GM21528 (cell line): ENCODE data around the gene LRRC26.

Experiments
- ATAC-seq: cut with Tn5 transposase; IDR thresholded peaks from one replicate; pipeline ENCODE4 v1.9.1; 2021; ENCODE audit warnings: mild to moderate bottlenecking, moderate library complexity; ENCODE audit not compliant: unreplicated experiment, low FRiP score

LRRC26 gene, protein sequence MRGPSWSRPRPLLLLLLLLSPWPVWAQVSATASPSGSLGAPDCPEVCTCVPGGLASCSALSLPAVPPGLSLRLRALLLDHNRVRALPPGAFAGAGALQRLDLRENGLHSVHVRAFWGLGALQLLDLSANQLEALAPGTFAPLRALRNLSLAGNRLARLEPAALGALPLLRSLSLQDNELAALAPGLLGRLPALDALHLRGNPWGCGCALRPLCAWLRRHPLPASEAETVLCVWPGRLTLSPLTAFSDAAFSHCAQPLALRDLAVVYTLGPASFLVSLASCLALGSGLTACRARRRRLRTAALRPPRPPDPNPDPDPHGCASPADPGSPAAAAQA

DNA sequence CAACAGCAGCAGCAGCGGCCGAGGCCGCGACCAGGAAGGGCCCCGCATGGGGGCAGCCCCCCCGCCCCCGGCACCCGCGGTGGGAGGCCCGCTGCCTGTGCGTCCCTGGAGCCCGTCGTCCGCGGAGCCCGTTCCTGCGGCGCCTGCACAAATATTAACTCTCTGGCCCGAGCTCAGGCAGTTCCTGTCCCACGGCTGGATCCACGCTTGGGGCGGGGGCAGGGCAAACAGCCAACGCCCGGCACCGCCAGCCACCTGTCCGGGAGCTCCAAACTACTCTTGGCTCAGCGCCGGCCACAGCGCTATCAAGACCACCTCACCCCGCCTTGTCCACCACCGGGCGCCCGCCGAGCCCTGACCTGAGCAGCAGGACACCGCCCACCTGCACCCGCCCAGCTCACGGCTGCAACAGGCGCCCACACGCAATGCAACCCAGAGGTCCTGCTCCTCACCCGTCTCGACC lies at the start of gene LRRC26:
Gene LRRC26 (minus strand): TSS at position 156 of the 463 bp plus-strand sequence. CDS start 108 bp downstream, at position 48.
- no peak for ATAC-seq

- no peak for ATAC-seq
Measured at GRCh38 chr9:137218754-137219271, 49.0 kb upstream of the LRRC26 start.

GRCh38 chr9:137218212-137218753 lies 48.4 kb upstream of the LRRC26 start:
- ATAC-seq: no peak

GRCh38 chr9:137217276-137218211 lies 47.7 kb upstream of the LRRC26 start:
- no peak for ATAC-seq

DNA sequence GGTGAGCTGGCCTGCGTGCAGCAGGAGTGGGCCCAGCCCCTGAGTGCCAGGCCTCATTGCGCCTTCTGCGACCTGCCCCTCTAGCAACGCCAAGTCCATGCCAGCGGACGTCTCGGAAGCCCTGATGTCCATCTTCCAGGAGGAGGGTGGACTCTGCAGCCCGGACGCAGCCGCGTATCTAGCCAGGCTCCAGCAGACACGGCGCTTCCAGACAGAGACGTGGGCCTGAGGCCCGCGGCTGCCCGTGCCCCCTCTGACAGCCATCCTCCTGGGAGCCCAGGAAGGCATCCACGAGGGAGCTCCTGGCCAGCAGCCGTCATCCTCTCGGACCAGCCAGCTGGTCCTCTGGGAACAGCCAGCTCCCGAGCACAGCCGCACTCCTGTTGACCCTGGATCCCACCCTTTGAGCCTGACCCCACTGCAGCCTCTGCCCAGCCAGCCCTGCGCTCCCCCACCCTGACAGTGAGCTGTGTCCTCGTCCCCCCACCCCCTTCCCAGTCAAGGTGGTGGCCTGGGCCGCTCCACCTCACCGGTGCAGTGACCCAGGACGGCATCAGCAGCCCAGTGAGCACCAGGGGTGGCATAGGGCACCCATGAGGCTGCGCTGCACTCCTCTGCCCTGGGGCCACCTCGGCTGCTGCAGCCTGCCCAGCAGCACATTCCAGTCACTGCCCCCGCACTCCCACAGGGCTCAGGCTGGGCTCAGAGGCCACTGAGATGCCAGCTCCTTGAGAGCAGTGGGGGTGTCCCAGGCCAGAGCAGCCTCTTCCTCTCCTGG lies 46.5 kb upstream of the LRRC26 start:
- ATAC-seq: no peak

- no peak for ATAC-seq
Measured at GRCh38 chr9:137215196-137215986, 45.5 kb upstream of the LRRC26 start.

- no peak for ATAC-seq
Measured at GRCh38 chr9:137214620-137215019, 44.8 kb upstream of the LRRC26 start.

DNA sequence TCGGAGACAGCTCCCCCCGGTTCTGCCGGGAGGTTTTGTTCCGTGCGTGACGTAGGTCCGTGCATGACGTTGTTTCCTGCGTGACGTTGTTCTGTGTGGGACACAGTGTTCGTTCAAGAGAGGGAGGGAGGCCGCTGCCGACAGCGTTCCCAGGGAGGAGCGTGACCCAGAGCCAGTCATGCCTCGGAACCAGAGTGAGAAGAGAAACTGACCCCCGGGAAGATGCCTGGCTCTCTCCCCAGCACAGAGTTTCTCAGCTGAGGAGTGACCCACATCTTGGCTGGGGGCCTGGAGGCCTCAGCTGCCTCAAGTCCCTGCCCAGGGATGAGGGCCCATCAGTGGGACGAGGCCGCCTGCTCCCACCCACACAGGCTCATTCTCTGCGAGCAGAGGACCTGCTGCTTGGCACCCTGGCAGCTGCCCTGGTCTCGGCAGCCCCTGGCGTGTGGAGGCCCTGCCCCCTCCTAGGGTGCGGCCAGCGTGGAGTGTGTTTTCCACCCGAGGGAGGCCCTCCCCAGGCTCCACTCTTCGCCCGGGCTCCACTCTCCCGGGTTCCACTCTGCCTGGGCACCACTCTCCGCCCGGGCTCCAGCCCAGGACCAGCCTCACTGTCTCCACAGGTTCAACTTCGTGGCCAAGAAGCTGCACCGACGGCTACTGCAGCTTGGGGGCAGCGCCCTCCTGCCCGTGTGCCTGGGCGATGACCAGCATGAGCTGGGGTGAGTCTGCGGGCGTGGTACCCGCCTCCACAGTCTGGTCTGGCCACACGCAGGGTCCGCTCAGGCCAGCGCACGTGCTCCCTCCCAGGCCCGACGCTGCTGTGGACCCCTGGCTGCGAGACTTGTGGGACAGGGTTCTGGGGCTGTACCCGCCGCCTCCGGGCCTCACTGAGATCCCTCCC lies 43.6 kb upstream of the LRRC26 start:
- no peak for ATAC-seq

- no peak for ATAC-seq
Measured at GRCh38 chr9:137212520-137212919, 42.7 kb upstream of the LRRC26 start.

- no peak for ATAC-seq
Measured at GRCh38 chr9:137211532-137211931, 41.7 kb upstream of the LRRC26 start.

DNA sequence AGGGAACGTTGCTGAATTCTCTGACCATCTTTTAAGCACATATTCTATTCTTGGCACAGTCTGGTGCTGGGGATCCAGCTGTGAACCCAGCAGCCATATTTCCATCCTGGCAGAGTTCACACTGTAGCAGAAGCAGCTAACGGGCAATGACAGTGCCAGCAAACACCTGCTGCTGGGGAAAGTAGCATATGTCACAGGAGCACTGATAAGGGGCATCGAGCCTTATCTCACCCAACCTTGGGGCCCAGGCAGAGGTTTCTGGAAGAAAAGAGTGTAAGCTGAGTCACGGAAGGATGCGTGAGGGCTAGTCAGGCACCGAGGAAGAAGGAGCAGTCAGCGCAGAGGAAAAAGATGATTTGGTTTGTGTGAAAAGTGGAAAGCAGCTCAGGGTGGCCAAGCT lies 36.8 kb upstream of the LRRC26 start:
- ATAC-seq: no peak

GRCh38 chr9:137205126-137206069 lies 35.5 kb upstream of the LRRC26 start, which contains the start of the genes NDOR1 and TMEM203:
Gene NDOR1 (plus strand): TSS chr9:137205700. CDS start chr9:137205778, 78 bp downstream.
Gene TMEM203 (minus strand): TSS chr9:137205648. CDS start chr9:137205414, 234 bp downstream.
- ATAC-seq: peak; percentile 49

- ATAC-seq: no peak
Measured at GRCh38 chr9:137204731-137205125, 34.9 kb upstream of the LRRC26 start.

- no peak for ATAC-seq
Measured at GRCh38 chr9:137202966-137203365, 33.1 kb upstream of the LRRC26 start.

- ATAC-seq: no peak
Measured at GRCh38 chr9:137201205-137201868, 31.5 kb upstream of the LRRC26 start.
